ENCODE data around the gene GCNA.

GCNA gene

GRCh38 chrX:71616672-71617529 lies 38.7 kb downstream of the GCNA start:
- no peak for DNase-seq

DNA sequence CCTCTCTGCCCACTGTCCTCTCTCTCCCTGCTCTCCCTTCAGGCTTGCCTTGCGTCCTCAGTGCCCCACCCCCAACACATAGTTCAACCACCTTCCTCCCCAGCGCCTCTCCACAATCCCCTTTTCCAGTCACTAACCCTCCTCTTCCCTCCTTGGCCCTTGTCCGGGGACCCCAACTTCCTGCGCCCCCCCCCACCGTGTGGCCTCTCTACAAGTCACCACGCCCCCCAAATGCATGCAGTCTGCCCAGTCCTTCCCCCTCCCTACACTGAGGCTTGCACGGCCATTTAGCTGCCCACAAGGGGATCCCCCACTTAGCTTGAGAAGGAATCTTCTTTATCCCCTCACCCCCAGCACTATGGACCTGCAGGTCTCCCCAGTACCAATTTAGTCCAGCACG lies 39.5 kb downstream of the GCNA start:
- DNase-seq, result no peak

DNA sequence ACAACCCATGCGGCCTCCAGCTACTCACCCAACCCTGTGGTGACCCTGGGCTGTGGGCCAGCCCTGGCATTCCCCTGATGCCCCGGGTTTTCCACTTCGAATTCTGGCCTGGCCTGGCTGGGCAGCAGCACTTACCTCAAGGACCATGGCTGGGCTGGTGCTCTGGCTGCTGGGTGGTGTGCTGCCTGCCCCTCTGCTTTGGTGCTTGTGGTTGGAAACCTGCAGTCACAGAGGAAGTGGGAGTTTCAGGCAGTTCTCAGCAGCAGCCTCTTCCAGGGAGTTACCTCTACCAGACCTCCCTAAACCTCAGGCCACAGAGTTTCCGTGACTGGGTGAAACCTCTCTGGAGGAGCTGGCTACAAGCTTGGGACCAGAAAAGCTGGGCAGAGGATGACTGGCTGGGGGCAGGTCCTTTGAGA lies 40.1 kb downstream of the GCNA start, which contains the start of gene CXCR3:
CXCR3 (minus strand) TSS at position 209 of the 419 bp plus-strand sequence; CDS start at position 147, 62 bp downstream.
- DNase-seq, result peak; percentile 75

DNA sequence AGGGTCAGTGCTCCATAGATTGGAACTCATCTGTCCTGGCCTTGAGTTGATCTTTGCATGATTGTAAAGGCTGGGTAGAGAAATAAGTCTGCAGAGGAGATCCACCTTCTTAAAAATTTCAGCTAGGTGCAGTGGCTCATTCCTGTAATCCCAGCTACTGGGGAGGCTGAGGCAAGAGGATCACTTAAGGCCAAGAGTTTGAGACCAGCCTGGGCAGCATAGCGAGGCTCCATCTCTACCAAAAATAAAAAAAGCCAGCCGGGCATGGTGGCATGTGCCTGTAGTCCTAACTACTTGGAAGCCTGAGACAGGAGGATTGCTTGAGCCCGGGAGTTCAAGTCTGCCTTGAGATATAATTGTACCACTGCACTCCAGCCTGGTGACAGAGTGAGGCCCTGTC lies 40.5 kb downstream of the GCNA start:
- DNase-seq, result no peak

DNA sequence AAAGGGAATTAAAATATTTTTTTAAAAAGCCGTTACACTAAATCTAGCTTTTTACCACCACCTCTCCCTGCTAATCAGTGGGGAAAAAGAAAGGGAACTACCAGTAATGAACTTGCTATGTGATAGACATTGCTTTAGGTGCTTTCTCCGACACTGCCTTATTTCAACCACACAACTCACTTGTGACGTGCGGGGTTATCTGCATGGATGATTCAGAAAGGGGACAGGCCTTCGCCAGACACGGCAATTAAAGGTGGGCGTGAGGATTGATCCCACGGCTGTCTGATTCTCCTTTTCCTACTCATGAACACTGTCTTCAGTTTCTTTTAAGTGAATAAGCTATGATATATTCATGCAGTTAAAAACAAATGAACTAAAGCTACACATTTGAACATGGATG lies 41.0 kb downstream of the GCNA start:
- DNase-seq, result no peak

DNA sequence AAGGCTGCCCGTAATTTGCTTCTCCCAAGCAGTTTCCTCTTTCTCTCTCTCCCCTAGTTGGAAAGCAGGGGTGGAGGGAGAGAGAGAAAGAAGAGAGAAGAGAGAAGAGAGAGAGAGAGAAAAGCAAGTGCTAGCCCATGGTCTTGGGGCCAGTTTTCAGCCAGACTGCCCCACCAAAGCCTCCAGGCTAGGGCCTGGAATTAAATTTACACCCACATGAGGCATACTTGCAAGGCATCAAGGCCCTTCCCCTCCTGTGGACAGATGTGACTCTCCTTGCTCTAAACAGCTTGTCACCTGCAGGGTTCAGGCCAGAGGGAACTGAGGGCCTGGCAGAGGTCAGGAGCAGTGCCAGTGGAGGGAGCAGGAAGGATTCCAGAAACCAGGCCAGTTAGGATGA lies 41.7 kb downstream of the GCNA start:
- no peak for DNase-seq

GRCh38 chrX:71621603-71622002 lies 43.4 kb downstream of the GCNA start:
- DNase-seq, result no peak

DNA sequence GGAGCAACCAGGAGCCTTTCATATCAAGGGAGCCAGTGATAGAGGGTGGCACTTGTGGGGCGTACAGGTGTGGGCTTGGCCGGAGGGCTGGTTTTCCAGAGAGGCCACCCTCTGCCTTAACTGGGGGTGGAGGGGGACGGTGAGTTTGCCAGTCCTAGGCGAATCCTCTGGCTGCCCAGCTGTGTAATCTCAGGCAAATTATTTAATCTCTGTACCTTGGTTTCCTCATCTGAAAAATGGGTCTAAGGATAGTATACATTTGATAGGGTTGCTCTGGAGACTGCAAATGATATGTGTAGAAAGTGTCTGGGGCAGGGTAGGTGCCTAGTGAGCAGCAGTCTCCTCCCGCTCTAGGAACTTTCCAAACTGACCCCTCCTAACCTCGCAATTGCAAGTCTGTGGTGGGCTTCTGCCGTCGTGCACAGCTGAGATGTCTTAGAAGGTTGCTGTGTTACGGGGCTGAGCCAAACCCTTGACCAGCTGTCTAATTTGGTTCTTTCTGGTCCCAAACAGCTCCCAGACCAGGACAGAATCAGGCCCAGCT lies 43.9 kb downstream of the GCNA start:
- DNase-seq, result no peak

- no peak for DNase-seq
These were observed 44.6 kb downstream of the GCNA start for GRCh38 chrX:71622576-71623450.

DNA sequence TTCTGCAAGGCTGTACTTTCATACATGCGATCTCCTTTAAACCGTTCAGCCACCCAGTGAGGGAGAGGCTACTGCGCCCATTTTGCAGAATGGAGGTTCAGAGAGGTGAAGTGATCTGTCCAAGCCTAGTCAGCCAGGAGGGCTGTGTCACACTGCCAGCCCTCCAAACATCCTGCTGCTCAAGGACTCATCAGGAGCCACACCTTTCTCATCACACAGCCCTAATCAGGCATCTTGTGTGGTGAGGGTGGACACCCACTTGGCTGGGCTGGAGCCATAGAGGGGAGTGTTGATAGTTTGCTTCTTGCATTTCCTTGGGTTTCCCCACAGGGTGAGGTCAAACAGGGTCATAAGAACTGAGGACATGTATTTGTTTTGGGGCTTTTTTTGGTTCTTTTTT lies 45.5 kb downstream of the GCNA start:
- no peak for DNase-seq

DNA sequence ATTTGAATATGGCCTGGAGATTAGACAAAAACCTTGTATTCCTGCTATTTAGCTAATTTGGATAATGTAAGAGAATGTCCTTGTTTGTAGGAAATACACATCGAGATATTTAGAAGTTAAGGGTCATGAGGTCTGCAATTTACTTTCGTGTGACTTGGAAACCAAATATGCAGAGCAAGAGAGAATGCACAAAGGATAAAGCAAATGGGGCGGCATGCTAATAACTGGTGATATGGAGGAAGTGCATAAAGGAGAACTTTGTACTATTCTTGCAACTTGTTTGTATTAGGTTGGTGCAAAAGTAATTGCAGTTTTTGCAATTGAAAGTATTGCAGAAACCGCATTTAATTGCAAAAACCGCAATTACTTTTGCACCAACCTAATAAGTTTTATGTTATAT lies 47.2 kb downstream of the GCNA start:
- DNase-seq, result no peak

DNA sequence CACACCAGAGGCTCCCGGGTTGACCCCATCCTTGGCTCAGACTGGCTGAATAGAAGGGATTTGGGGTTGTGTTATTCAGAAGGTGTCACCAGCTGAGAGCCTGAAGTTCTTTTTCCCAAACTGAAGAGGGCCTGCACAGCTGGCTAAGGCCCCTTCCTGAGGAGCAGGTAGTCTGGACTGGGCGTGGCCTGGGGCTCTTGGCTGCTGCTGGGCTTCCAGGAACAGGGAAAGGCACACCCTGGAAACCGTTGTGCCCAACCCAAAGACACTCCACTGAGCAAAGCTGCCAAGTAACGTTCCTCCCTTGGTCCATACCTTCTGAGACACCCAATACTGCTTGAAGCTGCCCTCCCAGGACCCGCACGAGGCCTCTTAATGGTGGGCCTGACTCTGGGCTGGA lies 48.3 kb downstream of the GCNA start:
- no peak for DNase-seq

- no peak for DNase-seq
These were observed 49.6 kb downstream of the GCNA start for GRCh38 chrX:71627588-71628404.

GRCh38 chrX:71629467-71629866 lies 51.2 kb downstream of the GCNA start:
- no peak for DNase-seq

DNA sequence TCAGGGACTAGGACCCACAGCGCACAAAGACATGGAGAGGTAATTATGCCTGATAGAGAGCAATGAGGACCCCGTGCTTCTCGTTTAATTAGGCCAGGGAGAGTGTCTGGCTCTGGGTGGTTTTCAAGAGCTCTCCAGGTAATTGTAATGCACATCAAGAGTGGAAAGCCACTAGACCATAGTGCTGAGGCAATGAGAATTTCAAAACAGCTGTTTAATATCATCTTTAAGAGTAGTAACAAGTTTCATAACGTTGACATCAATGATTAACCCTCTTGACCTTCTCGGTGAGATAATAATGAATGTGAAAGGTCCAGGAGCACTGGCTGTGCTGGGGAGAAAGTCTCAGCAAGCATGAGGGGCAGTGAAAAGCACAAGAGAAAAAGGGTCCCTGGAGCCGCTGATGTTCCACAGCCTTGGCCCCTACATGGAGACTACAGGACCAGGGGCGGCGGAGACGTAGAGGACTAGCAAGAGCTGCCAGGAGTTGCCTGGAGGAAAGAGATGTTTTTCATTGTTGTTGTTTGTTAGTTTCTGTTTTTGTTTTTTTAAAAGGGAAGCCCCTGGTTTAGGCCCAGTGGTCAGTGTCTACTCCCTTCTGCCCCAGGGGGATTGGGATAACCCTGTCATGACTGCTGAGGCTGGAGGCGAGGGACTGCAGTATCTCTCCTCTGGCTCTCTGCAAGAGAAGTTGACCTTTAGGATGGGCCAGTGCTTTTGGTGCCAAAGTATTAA lies 54.9 kb downstream of the GCNA start:
- no peak for DNase-seq

GRCh38 chrX:71634366-71634765 lies 56.1 kb downstream of the GCNA start:
- DNase-seq, result no peak

DNA sequence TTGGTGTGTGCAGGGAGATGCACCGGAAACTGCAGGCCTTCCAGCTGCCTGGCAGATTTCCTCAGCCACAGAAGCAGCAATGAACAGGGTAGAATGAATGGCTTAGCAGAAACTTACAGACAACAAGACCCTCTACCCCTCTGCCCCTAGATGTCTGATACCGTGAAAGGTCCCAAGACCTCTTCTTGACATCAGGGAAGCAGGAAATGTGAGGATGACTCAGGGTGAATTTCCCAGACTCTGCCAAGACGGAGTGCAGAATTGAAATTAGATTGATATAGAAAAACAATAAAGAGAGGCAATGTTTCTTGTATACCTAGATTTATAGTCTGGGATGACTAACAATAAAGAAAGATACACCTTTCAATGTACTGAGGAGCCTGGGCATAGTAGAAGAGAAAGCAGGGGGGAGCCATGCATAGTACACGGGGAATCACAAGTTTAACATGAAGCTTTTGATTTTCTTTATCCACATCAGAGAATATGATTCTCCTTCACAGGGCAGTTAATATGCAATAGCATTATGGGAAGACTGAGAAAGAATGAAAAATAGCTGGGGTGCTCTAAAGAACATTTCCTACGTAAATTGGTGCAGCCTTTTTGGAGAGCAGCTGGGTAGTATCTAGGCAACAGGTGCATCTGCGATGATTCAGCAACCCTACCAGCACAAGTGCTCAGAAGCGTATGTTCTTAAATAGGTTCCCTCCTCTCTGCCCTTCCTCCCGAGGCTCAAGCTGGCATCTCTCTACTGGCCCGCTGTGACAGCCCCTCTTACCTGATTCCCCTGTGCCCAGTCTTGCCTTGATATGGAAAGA lies 58.4 kb downstream of the GCNA start:
- no peak for DNase-seq

GRCh38 chrX:71637253-71637618 lies 59.0 kb downstream of the GCNA start:
- no peak for DNase-seq

DNA sequence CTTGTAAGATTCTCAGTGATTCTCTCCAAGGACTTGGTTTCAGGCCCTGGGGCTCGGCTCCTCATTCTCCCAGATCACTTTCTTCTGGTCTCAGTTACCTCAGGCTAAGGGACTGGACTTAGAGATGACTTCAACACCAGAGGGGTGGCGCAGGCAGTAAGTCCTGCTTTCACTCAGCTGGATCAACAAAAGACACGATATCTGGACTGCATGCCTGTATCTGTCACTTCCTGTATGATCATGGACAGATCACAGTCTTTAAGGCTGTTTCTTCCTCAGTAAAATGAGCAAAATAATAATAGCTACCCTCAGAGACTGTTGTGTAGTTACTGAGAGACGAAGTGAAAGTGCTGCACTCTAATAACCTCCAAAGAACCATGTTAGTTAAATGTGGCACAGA lies 59.6 kb downstream of the GCNA start:
- no peak for DNase-seq

DNA sequence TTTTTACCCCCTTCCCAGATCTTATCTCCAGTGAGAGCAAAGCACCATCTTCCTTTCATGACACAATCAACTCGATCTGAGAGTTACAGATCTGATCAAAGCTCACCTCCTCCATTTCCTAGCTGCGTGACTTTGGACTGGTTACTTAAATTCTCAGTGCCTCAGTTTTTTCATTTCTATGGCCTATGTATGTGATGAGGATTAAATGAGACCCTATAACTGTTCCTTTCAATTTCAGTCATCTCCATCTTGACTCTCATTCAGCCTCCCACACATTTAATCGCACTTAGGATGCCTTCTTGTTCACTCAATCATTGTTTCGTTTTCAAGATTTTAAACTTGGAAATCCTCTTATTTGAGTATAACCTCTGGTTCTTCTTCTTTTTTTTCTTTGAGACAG lies 60.2 kb downstream of the GCNA start:
- DNase-seq, result no peak

- no peak for DNase-seq
These were observed 61.8 kb downstream of the GCNA start for GRCh38 chrX:71640002-71640401.
